Measurements from ENCODE around the gene LYL1.

Gene LYL1

DNA sequence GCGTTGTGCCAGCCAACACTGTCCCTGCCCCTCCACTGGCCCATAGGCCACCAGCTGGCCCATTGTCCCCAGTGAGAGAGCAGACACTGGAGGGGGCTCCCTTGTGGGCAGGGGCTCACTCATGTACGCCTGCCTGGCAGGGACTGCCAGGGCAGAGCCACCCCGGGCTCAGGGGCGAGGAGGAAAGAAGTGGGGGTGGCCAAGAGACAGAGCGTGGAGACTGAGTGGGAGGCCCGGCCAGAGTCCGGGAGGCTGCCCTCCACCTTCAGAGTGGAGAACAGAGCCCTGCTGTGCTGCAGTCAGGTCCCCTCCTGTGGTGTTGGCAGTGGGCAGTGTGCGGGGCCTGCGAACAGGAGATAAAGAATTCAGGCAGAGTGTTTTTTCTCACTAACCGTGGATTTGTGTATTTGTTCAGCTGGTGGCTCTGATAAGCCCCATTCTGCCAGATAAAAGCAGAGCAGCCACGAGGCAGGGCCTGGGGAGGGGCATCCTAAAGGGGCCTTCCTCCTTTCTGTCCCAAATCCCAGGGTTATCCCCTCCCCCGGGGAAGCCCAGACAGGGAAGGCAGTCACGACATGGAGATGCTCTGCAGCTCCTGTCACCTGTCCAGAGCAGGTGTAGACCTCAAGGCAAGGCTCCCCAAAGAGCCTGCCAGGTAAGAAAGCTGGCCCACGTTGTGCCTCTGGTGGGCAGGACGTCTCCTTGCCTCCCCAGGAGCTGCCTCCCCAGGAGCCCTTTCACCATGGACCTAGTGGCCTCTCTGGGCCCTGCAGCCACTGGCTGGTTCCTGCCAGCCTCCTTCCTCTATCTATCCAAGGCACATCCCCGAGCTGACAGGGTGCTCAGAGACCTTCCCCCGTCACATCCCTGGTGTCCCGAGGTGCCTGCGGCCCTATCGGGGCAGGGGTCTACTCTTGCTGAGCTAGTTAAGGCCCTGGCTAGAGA is 33.0 kb downstream of the LYL1 start:
- TF ChIP-seq, protein P1, sequence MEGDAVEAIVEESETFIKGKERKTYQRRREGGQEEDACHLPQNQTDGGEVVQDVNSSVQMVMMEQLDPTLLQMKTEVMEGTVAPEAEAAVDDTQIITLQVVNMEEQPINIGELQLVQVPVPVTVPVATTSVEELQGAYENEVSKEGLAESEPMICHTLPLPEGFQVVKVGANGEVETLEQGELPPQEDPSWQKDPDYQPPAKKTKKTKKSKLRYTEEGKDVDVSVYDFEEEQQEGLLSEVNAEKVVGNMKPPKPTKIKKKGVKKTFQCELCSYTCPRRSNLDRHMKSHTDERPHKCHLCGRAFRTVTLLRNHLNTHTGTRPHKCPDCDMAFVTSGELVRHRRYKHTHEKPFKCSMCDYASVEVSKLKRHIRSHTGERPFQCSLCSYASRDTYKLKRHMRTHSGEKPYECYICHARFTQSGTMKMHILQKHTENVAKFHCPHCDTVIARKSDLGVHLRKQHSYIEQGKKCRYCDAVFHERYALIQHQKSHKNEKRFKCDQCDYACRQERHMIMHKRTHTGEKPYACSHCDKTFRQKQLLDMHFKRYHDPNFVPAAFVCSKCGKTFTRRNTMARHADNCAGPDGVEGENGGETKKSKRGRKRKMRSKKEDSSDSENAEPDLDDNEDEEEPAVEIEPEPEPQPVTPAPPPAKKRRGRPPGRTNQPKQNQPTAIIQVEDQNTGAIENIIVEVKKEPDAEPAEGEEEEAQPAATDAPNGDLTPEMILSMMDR (IDR thresholded peaks at IDR 0.05; ENCODE audit: low read depth, low read length): no peak
- no peak for DNase-seq (ENCODE audit: extremely low read depth, low read depth)

DNA sequence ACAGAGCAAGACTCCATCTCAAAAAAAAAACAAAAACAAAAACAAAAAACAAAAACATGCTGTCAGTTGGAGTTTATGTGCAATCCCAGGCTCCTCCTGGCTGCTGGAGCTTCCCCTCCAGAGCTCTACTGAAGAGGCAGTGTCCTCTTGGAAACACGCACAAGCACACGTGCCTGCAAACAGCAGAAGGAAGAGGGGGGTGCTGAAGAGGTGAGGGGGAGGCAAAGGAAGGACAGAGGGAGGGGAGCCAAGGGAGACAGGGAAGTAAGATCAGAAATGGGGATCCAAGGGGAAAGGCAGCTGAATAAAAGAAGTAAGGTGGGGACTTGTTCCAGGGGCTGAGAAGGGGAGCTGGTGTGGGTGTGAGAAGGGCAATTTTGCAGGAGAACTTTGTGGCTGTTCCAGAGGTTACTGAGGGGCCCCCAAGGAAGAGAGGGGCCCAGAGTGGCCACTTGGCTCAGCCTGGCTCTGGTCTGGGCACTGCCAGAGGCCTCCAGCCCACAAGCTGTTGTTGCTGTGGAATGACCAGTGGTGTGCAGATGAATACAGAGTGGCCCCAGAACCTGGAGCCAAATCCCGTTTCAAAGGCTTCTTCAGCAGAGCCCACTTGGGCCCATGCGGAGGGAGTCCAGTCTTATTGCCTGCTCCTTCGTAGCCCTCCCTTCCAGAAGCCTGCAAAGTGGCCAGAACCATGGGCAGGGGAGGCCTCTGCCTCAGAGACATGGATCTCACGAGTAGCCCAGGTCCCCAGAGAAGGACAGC is 34.4 kb downstream of the LYL1 start:
- DNase-seq (ENCODE audit: extremely low read depth, low read depth): no peak
- TF ChIP-seq, protein P1 (IDR thresholded peaks at IDR 0.05; ENCODE audit: low read depth, low read length): no peak

DNA sequence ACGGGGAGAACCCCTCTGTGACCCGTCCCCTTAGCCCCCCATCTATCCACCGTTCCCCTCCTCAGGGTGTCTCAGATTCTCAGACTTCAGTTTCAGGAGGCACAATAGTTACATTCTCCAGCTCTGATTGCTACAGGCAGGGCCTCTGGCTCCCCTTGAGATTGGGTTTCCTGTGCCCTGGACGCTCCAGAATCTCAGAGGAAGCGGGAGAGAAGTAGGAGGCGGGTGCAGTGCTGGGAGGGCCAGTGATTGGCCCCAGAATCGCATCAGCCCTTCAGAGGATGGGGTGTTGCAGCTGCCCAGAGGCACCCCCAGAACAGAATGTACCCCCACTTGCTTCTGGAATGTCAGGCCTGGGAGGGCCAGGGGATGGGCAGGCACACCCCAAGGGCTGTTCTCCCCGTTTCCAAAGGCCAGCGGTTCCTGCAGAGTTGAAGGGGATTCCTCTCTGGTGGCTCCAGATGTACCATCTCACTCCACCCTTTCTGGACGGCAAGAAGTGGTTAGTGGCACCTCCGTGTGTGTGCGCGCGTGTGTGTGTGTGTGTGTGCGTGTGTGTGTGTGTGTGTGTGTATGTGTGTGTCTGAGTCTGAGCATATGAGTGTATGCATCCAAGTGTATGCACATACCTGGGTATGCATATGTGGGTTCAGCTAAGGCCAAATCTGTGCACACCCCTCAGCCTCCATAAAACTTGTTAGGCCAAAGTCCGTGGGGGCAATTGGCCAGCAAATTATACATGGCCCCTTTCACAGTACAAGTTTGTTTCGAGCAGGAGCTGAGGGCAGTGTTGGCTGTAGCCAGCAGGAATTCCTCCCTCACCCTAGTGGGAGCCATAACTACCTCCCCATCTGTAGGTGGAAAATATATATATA is 35.5 kb downstream of the LYL1 start:
- no peak for DNase-seq (ENCODE audit: extremely low read depth, low read depth)
- TF ChIP-seq, protein P1 (IDR thresholded peaks at IDR 0.05; ENCODE audit: low read depth, low read length): no peak

DNA sequence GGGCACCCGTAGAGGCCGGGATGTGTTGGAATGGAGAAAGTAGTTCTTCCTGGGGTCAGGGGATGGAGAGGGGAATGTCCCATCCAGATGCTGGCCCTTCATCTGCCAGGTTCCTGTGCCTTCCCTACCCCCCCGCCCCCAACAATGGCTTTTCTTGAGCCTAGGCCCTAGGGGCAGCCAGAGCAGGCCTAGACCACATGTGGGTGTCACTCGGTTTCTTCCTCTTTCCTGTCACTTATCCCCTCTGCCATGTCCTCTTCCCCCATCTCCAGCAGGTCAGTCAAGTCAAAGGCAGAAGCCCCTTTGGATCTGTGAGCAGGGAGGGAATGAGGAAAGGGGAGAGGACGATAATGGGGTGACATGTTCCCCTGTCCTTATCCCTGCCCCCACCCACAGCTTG is 36.4 kb downstream of the LYL1 start:
- TF ChIP-seq, protein P1 (IDR thresholded peaks at IDR 0.05; ENCODE audit: low read depth, low read length): no peak
- no peak for DNase-seq (ENCODE audit: extremely low read depth, low read depth)

DNA sequence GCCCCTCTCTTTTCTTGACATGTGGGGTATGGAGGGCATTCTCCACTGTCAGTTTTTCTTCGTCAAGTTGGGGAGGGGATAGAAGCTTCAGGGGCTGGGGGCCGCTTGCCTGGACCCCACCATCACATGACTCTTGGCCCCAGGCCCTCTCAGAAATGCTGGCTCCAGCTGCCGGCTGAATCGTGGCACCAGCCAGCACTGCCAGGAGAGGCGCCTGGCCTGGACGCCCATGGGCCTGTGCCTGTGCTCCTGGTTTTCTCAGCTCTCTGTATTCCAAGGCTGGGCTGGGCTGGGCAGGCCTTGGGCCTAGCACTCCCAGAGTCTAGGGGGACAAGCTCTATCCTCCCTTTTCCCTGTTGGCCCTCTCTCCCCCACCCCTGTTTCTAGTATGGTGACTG is 38.6 kb downstream of the LYL1 start:
- TF ChIP-seq, protein P1 (IDR thresholded peaks at IDR 0.05; ENCODE audit: low read depth, low read length): no peak
- no peak for DNase-seq (ENCODE audit: extremely low read depth, low read depth)

DNA sequence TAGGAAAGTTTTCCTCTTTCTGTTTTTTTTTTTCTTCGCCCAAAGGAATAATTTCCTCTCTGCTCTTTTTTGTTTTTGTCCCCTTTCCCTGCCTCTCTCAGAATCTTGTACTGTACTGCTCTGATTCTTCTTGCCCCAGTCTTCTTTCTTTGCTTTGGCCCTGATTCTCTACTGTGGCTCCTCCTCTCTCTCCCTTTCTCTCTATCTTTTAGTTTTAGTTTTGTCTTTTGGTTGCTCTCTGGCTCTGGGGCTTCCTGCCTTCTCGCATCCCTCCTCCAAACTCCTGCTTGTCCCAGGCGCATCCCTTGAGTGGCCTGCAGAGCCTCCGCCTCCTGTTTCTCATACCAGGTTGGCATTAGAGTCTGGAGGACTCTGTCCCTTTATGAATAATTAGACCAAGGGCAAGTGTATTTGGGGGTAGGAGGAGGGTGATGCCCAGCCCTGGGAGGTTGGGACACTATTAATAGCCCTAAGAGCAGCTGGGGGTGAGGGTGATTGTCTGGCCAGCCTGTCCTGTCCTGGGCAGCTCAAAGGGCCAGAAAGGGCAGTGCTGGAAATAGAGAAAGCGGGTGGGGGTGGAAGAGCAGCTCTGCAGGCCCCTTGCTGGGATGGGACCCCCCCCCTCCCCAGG is 39.1 kb downstream of the LYL1 start:
- DNase-seq (ENCODE audit: extremely low read depth, low read depth): no peak
- TF ChIP-seq, protein P1 (IDR thresholded peaks at IDR 0.05; ENCODE audit: low read depth, low read length): no peak

Measured in AG09319 (cell line).